ENCODE results near the gene ANKRD33.

ANKRD33 gene

DNA sequence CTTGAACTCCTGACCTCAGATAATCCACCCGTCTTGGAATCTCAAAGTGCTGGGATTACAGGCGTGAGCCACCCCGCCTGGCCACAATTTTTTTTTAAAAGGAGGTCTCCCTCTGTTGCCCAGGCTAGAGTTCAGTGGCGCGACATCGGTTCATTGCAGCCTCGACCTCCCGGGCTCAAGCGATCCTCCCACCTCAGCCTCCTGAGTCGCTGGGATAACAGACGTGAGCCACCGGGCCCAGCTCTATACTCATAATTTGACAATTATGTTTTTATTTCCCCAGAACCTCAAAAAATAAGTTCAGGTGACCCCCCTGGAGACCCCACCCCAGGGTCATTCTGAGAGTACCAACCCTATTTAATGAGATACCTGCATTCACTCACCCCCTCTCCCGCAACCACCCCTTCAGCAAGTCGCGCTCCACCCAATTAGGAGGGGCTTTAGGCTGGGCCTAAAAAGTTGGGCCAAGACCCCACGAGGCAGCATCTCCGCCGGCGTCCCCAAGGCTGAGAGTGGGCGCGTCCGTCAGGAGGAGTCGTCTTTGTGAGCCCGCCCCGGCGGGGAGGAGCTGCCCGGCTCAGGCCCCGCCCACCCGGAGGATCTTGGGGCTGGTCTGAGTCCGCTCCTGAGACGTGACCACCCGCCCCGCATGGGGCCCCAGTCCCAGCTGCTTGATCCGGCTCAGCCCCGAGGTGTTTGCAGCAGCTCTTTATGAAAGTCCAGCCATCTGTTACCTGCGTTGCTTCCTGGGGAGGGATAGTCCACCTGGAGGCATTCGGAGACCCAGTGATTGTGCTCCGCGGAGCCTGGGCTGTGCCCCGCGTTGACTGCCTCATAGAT is at the start of gene ANKRD33:
ANKRD33 (plus strand) TSS at position 628 of the 840 bp plus-strand sequence; CDS start at position 712, 84 bp downstream.
- DNase-seq (ENCODE audit: insufficient read length, low spot score) (peak; percentile 98), FAIRE-seq (no peak)
- TF ChIP-seq, protein P1, sequence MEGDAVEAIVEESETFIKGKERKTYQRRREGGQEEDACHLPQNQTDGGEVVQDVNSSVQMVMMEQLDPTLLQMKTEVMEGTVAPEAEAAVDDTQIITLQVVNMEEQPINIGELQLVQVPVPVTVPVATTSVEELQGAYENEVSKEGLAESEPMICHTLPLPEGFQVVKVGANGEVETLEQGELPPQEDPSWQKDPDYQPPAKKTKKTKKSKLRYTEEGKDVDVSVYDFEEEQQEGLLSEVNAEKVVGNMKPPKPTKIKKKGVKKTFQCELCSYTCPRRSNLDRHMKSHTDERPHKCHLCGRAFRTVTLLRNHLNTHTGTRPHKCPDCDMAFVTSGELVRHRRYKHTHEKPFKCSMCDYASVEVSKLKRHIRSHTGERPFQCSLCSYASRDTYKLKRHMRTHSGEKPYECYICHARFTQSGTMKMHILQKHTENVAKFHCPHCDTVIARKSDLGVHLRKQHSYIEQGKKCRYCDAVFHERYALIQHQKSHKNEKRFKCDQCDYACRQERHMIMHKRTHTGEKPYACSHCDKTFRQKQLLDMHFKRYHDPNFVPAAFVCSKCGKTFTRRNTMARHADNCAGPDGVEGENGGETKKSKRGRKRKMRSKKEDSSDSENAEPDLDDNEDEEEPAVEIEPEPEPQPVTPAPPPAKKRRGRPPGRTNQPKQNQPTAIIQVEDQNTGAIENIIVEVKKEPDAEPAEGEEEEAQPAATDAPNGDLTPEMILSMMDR (IDR thresholded peaks at IDR 0.05; ENCODE audit: insufficient read depth, missing control alignments): no peak

- DNase-seq (ENCODE audit: insufficient read length, low spot score) (no peak), FAIRE-seq (no peak)
- TF ChIP-seq, protein P1 (IDR thresholded peaks at IDR 0.05; ENCODE audit: insufficient read depth, missing control alignments): no peak
Observed at GRCh38 chr12:51838762-51839161, 49.1 kb upstream of the ANKRD33 start.

DNA sequence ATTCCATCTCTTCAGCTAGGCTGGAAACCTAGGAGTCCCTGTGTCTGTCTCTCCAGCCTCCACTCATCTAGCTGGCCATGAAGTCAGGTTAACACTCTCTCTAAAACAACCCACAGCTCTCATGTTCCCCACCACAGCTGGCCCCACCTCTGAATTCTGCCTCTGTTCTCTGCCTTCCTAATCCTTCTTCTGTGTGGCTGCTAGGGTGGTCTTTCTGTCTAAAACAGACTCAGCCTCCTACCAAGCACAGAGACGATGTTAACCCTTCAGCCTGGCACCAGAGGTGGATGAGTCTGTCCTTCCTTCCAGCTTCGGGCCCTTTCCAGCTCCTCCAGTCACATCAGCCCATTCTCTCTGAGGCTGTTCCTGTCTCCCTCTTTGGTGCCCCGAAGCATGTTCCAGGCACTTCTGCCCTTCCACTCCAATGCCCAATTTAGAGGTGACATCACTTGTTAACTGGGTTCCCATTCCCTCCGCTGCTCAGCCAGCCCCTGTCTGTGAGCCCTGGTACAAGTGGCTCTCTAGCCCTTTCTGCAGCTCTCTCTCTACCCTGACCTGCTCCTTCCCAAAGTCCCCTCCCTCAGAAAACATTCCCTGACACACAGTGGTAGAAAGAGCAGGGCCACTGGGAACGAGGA is 48.5 kb upstream of the ANKRD33 start:
- FAIRE-seq: no peak
- TF ChIP-seq, protein P1 (IDR thresholded peaks at IDR 0.05; ENCODE audit: insufficient read depth, missing control alignments): no peak
- DNase-seq (ENCODE audit: insufficient read length, low spot score): no peak

GRCh38 chr12:51840966-51841365 is 46.9 kb upstream of the ANKRD33 start:
- TF ChIP-seq, protein P1 (IDR thresholded peaks at IDR 0.05; ENCODE audit: insufficient read depth, missing control alignments): no peak
- FAIRE-seq: no peak

GRCh38 chr12:51841727-51842126 is 46.2 kb upstream of the ANKRD33 start:
- DNase-seq (ENCODE audit: insufficient read length, low spot score) (no peak), FAIRE-seq (no peak)
- TF ChIP-seq, protein P1 (IDR thresholded peaks at IDR 0.05; ENCODE audit: insufficient read depth, missing control alignments): no peak

More at GRCh38 chr12:51840966-51841365, 46.9 kb upstream of the ANKRD33 start:
- no peak for DNase-seq (ENCODE audit: insufficient read length, low spot score)

DNA sequence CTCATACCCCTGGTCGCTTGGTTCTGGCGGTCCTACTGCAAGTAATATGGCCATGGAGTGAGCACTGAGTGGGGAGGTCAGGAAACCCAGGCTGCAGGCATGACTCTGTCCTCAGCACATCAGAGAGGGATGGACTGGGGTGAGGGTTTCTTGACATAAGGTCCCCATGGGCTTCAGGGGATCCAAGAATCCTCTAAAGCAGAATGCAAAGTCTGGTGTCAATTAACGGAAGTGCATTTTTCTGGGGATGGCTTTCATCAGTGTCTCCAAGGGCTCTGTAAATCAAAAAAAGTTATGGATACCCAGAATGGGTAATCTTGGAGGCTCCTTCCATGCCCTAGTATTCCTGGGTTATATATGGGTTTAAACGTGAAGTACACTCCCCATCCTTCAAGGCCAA is 43.0 kb upstream of the ANKRD33 start:
- TF ChIP-seq, protein P1 (IDR thresholded peaks at IDR 0.05; ENCODE audit: insufficient read depth, missing control alignments): no peak
- FAIRE-seq (no peak), DNase-seq (ENCODE audit: insufficient read length, low spot score) (no peak)

DNA sequence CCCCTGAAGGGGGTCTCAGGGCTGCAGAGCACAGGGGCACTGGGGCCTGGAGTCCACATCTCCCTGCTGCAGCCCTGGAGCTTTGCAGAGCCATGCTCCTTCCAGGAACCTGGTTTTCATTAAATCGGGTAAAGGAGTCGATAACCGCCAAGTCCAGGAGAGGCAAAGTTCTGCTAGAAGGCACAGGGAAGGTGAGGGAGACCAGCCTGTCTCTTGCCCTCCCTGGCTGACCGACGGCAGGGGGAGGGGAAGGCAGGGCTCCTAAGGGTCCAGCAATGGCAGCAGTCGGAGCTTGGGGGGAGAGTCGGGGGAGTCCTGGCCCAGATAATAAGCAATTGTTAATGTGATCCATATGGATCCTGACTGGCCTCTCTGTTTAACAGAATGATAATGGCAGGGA is 42.4 kb upstream of the ANKRD33 start:
- DNase-seq (ENCODE audit: insufficient read length, low spot score): no peak
- TF ChIP-seq, protein P1 (IDR thresholded peaks at IDR 0.05; ENCODE audit: insufficient read depth, missing control alignments): no peak
- no peak for FAIRE-seq

Data from D721Med (cell line).